ENCODE data around the gene SIGLEC11. TPM values are rescaled to one million over a fixed set of nuclear protein-coding genes. Genes with fewer than 3 reads are reported as not detected.

The SIGLEC11 gene
- total RNA-seq, 1 donor from 2014 or later, result 12.7 TPM

DNA sequence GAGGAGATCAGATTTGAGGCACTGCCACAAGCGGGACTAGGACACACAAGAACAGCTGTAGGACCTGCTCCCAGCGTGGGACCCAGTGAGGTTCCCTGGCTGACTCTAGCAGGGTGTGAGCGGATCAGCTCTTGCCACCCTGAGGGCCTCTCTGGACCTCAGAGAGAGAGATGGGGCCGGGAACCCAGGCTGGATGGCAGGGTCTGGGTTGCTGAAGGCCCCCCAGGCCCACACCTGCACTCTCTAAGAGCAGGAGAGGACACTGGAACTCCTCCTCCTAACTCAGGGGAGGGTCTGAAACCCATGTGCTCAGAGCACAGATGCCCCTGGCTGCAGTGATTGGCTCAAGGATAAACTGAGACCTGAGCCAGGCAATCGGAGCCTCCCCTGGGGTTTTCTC lies 50.8 kb downstream of the SIGLEC11 start:
- intact Hi-C loops (cut with DNase I), result no loop called here
- H3K36me3 ChIP-seq, result peaks cover 25 to 45% of the 10 kb centered on the region in 2 donors
- DNase-seq (ENCODE audit: low spot score in 2 of 2), result no peak
- H3K9me3 ChIP-seq, result no peaks in the 10 kb centered on the region
- peak overlapping the region; percentile 62 to 73 for H3K27ac ChIP-seq
- H3K4me3 ChIP-seq, result no peak overlapping the region
- peaks cover 7 to 10% of the 10 kb centered on the region in 2 donors for H3K4me1 ChIP-seq
- TF ChIP-seq, protein P1, sequence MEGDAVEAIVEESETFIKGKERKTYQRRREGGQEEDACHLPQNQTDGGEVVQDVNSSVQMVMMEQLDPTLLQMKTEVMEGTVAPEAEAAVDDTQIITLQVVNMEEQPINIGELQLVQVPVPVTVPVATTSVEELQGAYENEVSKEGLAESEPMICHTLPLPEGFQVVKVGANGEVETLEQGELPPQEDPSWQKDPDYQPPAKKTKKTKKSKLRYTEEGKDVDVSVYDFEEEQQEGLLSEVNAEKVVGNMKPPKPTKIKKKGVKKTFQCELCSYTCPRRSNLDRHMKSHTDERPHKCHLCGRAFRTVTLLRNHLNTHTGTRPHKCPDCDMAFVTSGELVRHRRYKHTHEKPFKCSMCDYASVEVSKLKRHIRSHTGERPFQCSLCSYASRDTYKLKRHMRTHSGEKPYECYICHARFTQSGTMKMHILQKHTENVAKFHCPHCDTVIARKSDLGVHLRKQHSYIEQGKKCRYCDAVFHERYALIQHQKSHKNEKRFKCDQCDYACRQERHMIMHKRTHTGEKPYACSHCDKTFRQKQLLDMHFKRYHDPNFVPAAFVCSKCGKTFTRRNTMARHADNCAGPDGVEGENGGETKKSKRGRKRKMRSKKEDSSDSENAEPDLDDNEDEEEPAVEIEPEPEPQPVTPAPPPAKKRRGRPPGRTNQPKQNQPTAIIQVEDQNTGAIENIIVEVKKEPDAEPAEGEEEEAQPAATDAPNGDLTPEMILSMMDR (IDR thresholded peaks at IDR 0.05), result no peak
- H3K27me3 ChIP-seq, result no peaks in the 10 kb centered on the region

DNA sequence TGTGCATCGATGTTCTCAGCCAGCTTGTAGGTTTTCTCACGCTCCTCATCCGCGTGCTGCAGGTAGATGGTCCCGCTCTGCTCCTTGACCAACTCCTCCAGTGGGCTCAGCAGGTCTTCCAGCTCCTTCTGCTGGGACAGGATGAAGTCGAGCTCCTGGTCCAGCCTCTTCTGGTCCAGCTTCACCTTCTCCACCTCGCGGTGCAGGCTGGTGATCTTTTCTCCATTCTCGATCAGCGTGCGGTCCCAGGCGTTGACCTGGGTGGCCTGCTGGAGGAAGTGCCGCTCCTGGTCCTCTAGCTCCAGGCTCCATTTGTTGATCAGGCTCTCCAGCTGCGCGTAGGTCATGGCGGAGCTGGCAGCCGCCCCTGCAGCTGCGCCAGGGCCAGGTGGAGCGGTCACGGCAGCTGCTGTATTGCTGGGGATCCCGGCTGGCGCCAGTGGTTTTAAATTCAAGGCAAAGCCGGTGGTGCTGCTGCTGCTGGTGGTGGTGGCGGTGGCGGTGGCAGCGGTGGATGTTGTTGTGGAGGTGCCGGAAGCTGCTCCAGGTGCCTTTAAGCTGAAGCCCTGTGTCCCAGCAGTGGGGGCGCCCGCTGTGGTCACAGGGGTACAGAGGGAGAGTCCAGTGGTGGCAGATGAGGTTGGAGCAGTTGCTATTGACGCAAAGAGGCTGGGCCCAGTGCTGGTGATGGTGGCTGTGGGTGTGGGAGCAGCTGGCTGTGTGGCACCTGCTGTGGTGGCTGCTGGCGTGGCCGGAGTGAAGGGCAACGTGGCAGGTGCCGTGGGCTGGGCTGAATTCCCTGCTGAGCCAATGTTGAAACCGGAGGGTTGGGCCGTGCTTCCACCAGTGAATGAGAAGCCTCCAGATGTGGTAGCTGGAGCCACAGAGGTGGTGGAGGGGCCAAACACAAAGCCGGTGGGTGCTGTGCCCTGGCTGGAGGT lies 52.2 kb downstream of the SIGLEC11 start:
- DNase-seq (ENCODE audit: low spot score in 2 of 2), result no peak
- Histone ChIP-seq H3K27ac (no peak overlapping the region), H3K4me1 (peaks cover 7 to 10% of the 10 kb centered on the region in 2 donors), H3K36me3 (peaks cover 25 to 37% of the 10 kb centered on the region in 2 donors), H3K4me3 (no peak overlapping the region), H3K9me3 (no peaks in the 10 kb centered on the region), H3K27me3 (no peaks in the 10 kb centered on the region)
- intact Hi-C loops (cut with DNase I), result no loop called here
- TF ChIP-seq, protein P1 (IDR thresholded peaks at IDR 0.05), result no peak

DNA sequence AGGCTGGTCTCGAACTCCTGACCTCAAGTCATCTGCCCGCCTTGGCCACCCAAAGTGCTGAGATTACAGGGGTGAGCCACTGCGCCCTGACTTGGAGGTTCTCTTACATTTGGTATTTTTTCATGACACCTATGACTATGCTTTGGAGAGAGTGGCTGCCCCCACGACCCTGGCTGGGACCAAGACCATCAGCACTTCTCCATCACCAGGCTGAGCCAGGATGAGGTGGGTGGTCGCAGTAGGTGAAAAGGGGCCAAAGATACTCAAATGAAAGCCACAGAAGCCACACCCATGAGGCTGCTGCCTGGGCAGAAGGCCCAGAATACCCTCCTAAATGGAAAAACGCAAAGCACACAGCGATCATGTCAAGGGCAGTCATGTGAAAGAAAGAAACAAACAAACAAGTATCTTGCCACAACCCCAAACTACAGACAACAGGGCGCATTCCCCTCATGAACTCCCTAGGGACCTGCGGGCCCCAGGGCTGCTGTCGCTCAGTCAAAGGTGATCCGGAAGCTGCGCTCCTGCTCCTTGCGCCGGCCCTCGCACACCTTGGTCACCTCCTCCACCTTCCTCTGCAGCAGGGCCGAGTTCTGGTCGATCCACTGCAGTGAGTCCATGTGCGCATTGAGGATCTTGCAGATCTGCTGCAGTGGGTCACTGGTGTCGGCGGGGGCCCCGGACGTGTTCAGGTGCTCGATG lies 53.1 kb downstream of the SIGLEC11 start:
- TF ChIP-seq, protein P1 (IDR thresholded peaks at IDR 0.05), result no peak
- Histone ChIP-seq H3K36me3 (peaks cover 25 to 31% of the 10 kb centered on the region in 2 donors), H3K27ac (no peak overlapping the region), H3K9me3 (no peaks in the 10 kb centered on the region), H3K4me3 (no peak overlapping the region), H3K4me1 (peaks cover 7 to 10% of the 10 kb centered on the region in 2 donors), H3K27me3 (no peaks in the 10 kb centered on the region)
- DNase-seq (ENCODE audit: low spot score in 2 of 2), result no peak
- intact Hi-C loops (cut with DNase I), result no loop called here

DNA sequence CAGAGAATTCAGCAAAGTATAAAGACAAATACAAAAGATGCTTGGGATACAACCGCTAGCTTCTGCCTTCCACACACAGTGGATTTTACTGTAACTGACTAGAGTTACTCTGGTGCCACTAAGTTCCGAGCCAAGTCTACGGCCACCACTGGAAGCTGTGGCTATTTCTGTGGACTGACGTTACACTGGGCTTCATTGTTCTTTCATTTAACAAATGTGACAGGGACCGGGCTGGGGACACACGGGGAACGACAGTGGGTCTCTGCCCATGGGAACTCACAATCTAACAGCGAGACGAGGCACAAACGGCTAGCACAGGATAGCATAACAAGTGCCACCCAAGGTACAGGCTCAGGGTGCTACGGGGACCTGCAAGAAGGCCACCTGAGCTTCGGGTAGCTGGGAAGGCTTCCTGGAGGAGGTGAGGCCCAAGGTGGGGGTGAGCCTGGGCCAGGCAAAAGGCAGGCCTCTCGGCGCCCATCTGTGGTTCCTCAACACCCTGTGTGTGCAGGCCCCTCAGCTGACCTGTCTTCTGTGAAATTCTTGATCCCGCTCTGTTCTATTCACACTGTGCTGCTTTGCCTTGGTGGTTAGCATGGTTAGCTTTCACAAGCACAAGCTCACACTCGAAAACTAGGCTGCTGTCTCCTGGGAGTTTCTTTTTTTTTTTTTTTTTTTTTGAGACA lies 54.0 kb downstream of the SIGLEC11 start:
- Histone ChIP-seq H3K4me1 (peaks cover 7 to 10% of the 10 kb centered on the region in 2 donors), H3K4me3 (no peak overlapping the region), H3K36me3 (peaks cover 25 to 31% of the 10 kb centered on the region in 2 donors), H3K27me3 (no peaks in the 10 kb centered on the region), H3K27ac (no peak overlapping the region), H3K9me3 (no peaks in the 10 kb centered on the region)
- TF ChIP-seq, protein P1 (IDR thresholded peaks at IDR 0.05), result no peak
- no peak for DNase-seq (ENCODE audit: low spot score in 2 of 2)
- intact Hi-C loops (cut with DNase I), result no loop called here

DNA sequence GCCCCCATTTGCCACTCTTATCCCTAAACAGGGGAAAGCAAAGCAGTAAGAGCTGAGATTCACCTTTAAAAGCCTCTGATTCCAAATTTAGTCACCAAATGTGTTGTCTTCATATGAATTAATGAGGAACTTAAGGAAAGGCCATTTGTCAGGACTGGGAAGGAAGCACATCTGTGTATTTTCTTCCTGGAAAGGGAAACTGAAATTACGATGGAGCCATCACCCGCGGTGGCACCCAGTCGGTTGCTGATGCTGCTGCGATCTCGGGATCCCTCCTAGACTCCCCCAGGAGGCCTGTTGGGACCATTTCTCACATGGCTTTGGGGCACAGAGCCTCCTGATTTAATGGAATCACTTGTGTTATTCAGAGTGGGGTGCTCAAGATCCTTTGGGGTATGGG lies 56.8 kb downstream of the SIGLEC11 start:
- no peaks in the 10 kb centered on the region for H3K4me1 ChIP-seq
- intact Hi-C loops (cut with DNase I), result no loop called here
- H3K27ac ChIP-seq, result no peak overlapping the region
- TF ChIP-seq, protein P1 (IDR thresholded peaks at IDR 0.05), result no peak
- H3K27me3 ChIP-seq, result no peaks in the 10 kb centered on the region
- no peak overlapping the region for H3K4me3 ChIP-seq
- no peak for DNase-seq (ENCODE audit: low spot score in 2 of 2)
- H3K36me3 ChIP-seq, result peaks cover 22 to 28% of the 10 kb centered on the region in 2 donors
- H3K9me3 ChIP-seq, result no peaks in the 10 kb centered on the region

Other genes starting within 250 kb of the SIGLEC11 start
- gene TSKS, start 197.9 kb downstream of the SIGLEC11 start, total RNA-seq, result not detected
- 249 TPM for gene AP2A1, start 194.2 kb downstream of the SIGLEC11 start, total RNA-seq
- 22.1 TPM for gene FUZ, start 147.9 kb downstream of the SIGLEC11 start, total RNA-seq
- 54.0 TPM for gene MED25, start 142.9 kb downstream of the SIGLEC11 start, total RNA-seq
- gene PTOV1, start 110.0 kb downstream of the SIGLEC11 start, total RNA-seq, result 163 TPM
- 46.3 TPM for gene PNKP, start 93.6 kb downstream of the SIGLEC11 start, total RNA-seq
- 12.8 TPM for gene AKT1S1, start 83.8 kb downstream of the SIGLEC11 start, total RNA-seq
- gene TBC1D17, start 83.5 kb downstream of the SIGLEC11 start, total RNA-seq, result 44.6 TPM
- 0.96 TPM for gene IL4I1, start 64.3 kb downstream of the SIGLEC11 start, total RNA-seq
- gene ATF5, start 32.0 kb downstream of the SIGLEC11 start, total RNA-seq, result 4.3 TPM
- gene NUP62, start 31.7 kb downstream of the SIGLEC11 start, total RNA-seq, result 38.8 TPM
- gene VRK3, start 64.2 kb upstream of the SIGLEC11 start, total RNA-seq, result 27.6 TPM
- 3.4 TPM for gene ZNF473, start 64.8 kb upstream of the SIGLEC11 start, total RNA-seq
- gene IZUMO2, start 202.1 kb upstream of the SIGLEC11 start, total RNA-seq, result not detected
- gene MYH14, start 242.4 kb upstream of the SIGLEC11 start, total RNA-seq, result 8.6 TPM

Data from ascending aorta (tissue), 2 donors.